ENCODE results near the gene CNOT6L.

CNOT6L gene

DNA sequence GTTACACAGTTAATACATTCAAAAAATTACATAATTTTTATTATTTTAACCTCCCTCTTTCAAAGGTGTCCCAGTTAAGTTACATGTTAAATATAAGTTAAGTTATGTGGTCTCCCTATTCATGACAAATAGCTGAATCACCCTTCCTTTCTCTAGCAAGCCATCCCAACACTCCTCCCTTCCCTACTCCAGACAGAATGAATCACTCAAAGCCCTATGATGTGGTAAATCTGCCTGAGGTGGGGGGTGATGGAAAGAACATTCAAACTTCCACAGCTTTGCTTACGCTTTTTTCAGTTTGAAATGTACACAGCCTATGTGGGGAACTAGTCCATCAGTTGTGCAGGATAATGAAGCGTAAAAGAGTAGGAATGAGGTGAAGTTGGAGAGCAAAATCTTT, 123.4 kb downstream of the CNOT6L start:
- TF ChIP-seq, protein P1, sequence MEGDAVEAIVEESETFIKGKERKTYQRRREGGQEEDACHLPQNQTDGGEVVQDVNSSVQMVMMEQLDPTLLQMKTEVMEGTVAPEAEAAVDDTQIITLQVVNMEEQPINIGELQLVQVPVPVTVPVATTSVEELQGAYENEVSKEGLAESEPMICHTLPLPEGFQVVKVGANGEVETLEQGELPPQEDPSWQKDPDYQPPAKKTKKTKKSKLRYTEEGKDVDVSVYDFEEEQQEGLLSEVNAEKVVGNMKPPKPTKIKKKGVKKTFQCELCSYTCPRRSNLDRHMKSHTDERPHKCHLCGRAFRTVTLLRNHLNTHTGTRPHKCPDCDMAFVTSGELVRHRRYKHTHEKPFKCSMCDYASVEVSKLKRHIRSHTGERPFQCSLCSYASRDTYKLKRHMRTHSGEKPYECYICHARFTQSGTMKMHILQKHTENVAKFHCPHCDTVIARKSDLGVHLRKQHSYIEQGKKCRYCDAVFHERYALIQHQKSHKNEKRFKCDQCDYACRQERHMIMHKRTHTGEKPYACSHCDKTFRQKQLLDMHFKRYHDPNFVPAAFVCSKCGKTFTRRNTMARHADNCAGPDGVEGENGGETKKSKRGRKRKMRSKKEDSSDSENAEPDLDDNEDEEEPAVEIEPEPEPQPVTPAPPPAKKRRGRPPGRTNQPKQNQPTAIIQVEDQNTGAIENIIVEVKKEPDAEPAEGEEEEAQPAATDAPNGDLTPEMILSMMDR (conservative IDR thresholded peaks at IDR 0.05): no peak
- TF ChIP-seq ZFX (IDR thresholded peaks at IDR 0.05): no peak
- no peak overlapping the region for H3K27ac ChIP-seq

DNA sequence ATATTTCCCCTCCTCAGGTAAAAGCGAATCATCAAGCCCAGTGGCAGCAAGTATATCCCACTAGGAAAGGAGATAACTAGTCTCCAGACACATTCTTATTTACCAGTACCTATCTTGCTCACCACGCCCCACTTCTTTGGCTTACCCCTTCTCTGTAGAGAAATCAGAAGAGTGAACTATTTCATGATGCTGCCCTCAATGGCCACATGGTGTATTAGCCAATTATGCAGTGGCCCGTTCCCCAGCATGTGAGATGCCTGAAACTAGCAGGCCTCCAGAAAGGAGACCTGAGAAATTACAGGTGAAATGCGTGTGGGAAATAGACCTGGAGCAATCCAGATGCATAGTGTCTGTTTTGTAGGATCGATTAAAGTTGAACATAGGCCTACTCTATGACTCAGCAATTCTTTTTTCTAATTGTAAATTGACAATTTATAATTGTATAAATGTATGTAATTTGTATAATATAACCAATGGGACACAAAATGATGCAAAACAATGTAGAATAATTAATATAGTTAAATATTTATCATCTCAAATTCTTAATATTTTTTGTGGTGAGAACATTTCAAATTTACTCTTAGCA, 126.2 kb downstream of the CNOT6L start:
- TF ChIP-seq, protein P1 (conservative IDR thresholded peaks at IDR 0.05): no peak
- TF ChIP-seq ZFX (IDR thresholded peaks at IDR 0.05): no peak
- H3K27ac ChIP-seq: no peak overlapping the region

DNA sequence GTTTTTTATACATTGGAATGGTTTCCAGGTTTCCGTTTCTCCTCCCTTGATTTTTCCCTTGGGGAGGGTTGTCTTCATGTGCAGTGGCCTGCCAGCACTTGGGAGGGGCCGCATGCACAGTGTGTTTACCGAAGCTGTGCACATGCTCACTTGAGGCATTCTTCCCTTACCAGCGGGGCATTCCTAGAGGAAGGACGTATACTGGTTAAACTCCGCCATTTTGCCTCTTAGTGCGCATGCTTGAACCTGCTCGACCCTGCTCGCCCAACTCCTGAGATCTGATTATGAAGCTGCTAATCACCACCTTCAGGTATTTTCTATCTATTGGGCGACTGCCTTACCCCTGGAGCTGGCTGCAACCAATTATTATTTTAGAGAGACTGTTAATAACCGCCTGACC, 137.4 kb downstream of the CNOT6L start:
- no peak for TF ChIP-seq ZFX (IDR thresholded peaks at IDR 0.05)
- TF ChIP-seq, protein P1 (conservative IDR thresholded peaks at IDR 0.05): no peak

DNA sequence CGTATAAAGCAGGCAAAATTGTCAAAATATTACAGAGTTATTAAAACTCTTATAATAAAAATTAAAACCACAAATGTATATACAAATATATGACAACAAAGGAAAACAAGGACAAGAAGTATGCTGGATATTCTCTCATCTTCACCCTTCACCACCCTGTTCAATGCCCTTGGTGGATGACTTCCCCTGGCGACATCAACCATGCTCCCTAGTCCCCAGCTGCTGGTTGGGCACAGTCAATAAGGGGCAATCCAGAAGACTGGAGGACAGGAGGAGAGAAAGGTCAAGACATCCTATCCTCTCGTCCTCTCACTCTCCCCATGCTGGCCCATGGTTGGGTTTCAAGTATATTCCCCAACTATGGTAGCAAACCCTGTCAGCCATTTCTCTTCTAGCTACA, 142.3 kb downstream of the CNOT6L start:
- H3K27ac ChIP-seq: no peak overlapping the region
- TF ChIP-seq, protein P1 (conservative IDR thresholded peaks at IDR 0.05): no peak
- no peak for TF ChIP-seq ZFX (IDR thresholded peaks at IDR 0.05)

More for the DNA sequence above, 137.4 kb downstream of the CNOT6L start:
- no peak overlapping the region for H3K27ac ChIP-seq

DNA sequence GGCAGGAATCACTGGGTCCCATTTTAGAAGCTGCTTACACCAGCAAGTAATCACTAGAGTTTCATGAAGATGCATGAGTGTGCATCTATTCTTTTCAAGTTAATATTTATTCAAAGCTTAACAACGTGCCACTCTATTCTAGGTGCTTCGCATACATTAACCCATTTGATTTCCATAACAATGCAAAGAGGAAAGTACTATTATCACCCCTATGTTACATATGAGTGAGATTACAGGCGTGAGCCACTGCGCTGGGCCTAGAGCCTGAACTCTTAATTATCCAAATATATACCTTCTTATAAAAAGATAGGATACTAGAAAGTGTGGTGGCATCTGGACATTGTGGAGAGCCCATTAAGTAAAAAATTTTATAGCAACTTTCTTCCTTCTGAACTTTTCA, 148.1 kb downstream of the CNOT6L start:
- TF ChIP-seq, protein P1 (conservative IDR thresholded peaks at IDR 0.05): no peak
- no peak for TF ChIP-seq ZFX (IDR thresholded peaks at IDR 0.05)

DNA sequence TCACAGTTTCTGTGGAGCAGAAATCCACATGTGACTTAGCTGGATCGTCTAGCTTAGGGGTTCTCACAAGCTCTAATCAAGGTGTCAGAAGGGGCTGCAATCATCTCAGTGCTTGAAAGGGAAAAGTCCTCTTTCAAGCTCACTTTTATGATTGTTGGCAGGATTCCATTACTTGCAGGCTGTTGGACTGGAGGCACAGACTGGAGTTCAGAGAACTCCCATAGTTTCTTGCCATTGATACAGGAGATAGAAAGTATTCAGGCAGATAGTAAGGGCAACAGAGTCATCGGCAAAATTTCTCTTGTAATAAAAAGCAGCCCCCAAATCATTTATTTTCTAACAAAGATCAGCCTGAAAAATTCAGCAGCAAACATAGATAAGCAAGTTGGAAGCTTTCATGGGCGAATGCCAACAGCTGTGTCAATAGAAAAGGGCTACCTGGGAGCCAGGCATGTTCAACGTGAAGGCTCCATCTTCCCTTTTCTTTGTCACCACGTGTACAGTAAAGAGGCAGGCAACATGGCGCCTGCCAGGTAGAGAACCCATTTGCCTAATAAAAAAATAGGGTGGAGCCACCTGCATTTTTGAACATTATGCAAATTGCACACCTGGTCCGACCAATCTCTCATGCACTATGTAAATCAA, 149.1 kb downstream of the CNOT6L start:
- TF ChIP-seq ZFX (IDR thresholded peaks at IDR 0.05): no peak
- TF ChIP-seq, protein P1 (conservative IDR thresholded peaks at IDR 0.05): no peak
- no peak overlapping the region for H3K27ac ChIP-seq

More for the DNA sequence above, 148.1 kb downstream of the CNOT6L start:
- H3K27ac ChIP-seq: no peak overlapping the region

DNA sequence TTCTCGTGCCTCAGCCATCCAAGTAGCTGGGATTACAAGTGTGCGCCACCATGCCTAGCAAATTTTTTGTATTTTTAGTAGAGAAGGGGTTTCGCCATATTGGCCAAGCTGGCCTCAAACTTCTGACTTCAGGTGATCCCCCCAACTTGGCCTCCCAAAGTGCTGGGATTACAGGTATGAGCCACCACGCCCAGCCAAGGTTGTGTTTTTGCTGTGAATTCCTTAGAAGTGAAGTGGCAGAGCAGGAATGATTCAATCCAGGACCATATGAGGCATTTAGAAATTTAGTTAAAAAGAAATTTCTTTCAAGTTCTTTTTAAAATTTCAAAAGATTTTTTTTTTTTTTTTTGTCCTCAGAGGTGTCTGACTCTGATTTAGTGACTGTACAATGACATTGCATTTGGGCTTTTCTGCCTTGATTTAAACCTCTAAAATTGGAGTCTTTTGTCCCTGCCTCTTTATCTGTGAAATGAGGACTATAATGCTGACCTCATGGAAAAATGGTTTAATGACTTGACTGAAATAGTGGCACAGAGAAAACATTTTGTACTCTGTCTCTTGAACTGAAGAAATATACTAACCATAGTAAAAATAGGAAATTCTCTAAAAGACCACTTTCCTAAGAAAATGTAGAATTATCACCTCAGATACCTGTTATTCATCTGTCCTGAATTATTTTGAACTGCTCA, 153.6 kb downstream of the CNOT6L start:
- TF ChIP-seq, protein P1 (conservative IDR thresholded peaks at IDR 0.05): no peak
- no peak for TF ChIP-seq ZFX (IDR thresholded peaks at IDR 0.05)
- no peak overlapping the region for H3K27ac ChIP-seq

Data from C4-2B (cell line).